NCI-H1694 treated with DMSO at 0.1 percent for 48 hours (cell line): ENCODE measurements around the gene SCN4B.

Experiments used
- DNase-seq: peaks from one replicate; lab custom pipeline; 2025; lab: John Stamatoyannopoulos, UW

The SCN4B gene

GRCh38 chr11:118129471-118130172, 23.0 kb downstream of the SCN4B start:
- DNase-seq = no peak

- DNase-seq = no peak
These were observed 23.7 kb downstream of the SCN4B start for GRCh38 chr11:118128721-118129470.

GRCh38 chr11:118128310-118128709, 24.3 kb downstream of the SCN4B start:
- DNase-seq = no peak

- no peak for DNase-seq
These were observed 26.4 kb downstream of the SCN4B start for GRCh38 chr11:118126082-118126838.

- no peak for DNase-seq
These were observed 27.6 kb downstream of the SCN4B start for GRCh38 chr11:118124929-118125535.

- no peak for DNase-seq
These were observed 31.8 kb downstream of the SCN4B start for GRCh38 chr11:118120793-118121192.

GRCh38 chr11:118117790-118118601, 34.6 kb downstream of the SCN4B start:
- no peak for DNase-seq

- DNase-seq = no peak
These were observed 37.6 kb downstream of the SCN4B start for GRCh38 chr11:118115048-118115447.

GRCh38 chr11:118114266-118114665, 38.4 kb downstream of the SCN4B start:
- no peak for DNase-seq

- no peak for DNase-seq
These were observed 39.8 kb downstream of the SCN4B start for GRCh38 chr11:118112711-118113430.

- DNase-seq = no peak
These were observed 40.9 kb downstream of the SCN4B start for GRCh38 chr11:118111744-118112035.

- DNase-seq = no peak
These were observed 41.4 kb downstream of the SCN4B start for GRCh38 chr11:118111019-118111743.

- no peak for DNase-seq
These were observed 43.4 kb downstream of the SCN4B start for GRCh38 chr11:118109231-118109630.

GRCh38 chr11:118108513-118108912, 44.1 kb downstream of the SCN4B start:
- no peak for DNase-seq

GRCh38 chr11:118106789-118107335, 45.8 kb downstream of the SCN4B start:
- DNase-seq = no peak

- no peak for DNase-seq
These were observed 46.8 kb downstream of the SCN4B start for GRCh38 chr11:118105657-118106305.

- no peak for DNase-seq
These were observed 48.1 kb downstream of the SCN4B start for GRCh38 chr11:118104491-118104890.

GRCh38 chr11:118102721-118103261, 49.8 kb downstream of the SCN4B start:
- DNase-seq = no peak

GRCh38 chr11:118100691-118101232, 51.9 kb downstream of the SCN4B start:
- DNase-seq = no peak
